Stomach smooth muscle (tissue), 2 donors: ENCODE data around the gene ADM5.

ENCODE experiments used
- H3K27ac ChIP-seq: one replicate; pipeline ENCODE4 v1.7.0; 2013; ENCODE audit warnings: mild to moderate bottlenecking, low read length, inconsistent platforms
- H3K27me3 ChIP-seq, 2 donors: one replicate each; pipeline ENCODE4 v1.7.0; 2013; ENCODE audit warnings: low read length in 2 of 2; ENCODE audit not compliant: insufficient read depth in 2 of 2, control insufficient read depth in 1 of 2
- H3K36me3 ChIP-seq, 2 donors: one replicate each; pipeline ENCODE4 v1.7.0; 2013; ENCODE audit warnings: low read length in 2 of 2; ENCODE audit not compliant: control insufficient read depth in 2 of 2, insufficient read depth in 2 of 2
- H3K4me1 ChIP-seq: one replicate; pipeline ENCODE4 v1.7.0; 2013; ENCODE audit warnings: low read length; ENCODE audit not compliant: control insufficient read depth, insufficient read depth
- H3K4me3 ChIP-seq, 2 donors: one replicate each; pipeline ENCODE4 v1.7.0; 2013; ENCODE audit warnings: low read length in 2 of 2
- H3K9ac ChIP-seq, 2 donors: one replicate each; pipeline ENCODE4 v1.7.0; 2013; ENCODE audit warnings: low read length in 2 of 2, mild to moderate bottlenecking in 1 of 2
- H3K9me3 ChIP-seq, 2 donors: one replicate each; pipeline ENCODE4 v1.7.0; 2013; ENCODE audit warnings: low read length in 2 of 2; ENCODE audit not compliant: control insufficient read depth in 2 of 2
- donor health status: healthy.
- donor health status: Pancreatic carcinoma.

ADM5 gene

GRCh38 chr19:49683814-49684250, 5.6 kb upstream of the ADM5 start:
- Histone ChIP-seq H3K4me1 (peaks cover 20% of the 10 kb centered on the region), H3K4me3 (no peak overlapping the region), H3K9me3 (no peaks in the 10 kb centered on the region), H3K36me3 (peaks cover 39 to 46% of the 10 kb centered on the region in 2 donors), H3K27me3 (peaks cover 0 to 1% of the 10 kb centered on the region in 2 donors), H3K9ac (no peak overlapping the region), H3K27ac (no peak overlapping the region)

DNA sequence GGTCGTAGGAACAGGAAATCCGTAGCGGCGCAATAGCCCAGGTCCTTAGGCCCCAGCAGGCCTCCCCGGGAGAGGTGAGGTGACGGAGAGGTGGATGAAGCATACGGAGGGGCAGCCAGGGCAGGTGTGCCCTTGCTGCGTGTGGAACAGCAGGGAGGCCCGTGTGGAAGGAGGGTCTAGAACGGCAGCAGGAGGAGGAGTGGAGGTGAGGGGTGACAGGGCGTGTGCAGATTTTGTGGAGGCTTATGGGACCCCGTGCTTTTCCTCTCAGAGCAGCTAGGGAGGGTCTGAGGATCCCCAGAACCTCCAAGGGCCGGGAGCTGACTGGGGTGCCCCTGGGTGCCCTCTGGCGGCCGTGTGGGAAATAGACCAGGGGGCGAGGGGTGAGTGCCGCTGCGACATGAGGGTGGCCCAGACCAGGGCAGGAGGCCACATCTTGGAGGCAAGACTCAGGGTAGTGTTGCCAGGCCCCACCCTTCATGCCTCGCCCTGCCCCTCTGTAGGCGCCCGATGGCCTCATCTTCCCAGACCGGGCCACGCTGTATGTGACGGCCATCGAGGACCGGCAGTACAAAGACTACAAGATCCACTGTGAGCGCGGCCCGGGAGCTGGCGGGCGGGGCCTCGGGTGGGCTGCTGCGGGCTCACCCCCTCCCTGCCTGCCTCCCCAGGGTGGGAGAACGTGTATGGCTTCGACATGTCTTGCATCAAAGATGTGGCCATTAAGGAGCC, 5.0 kb upstream of the ADM5 start:
- no peak overlapping the region for H3K4me3 ChIP-seq
- H3K36me3 ChIP-seq, result peaks cover 39 to 46% of the 10 kb centered on the region in 2 donors
- H3K27me3 ChIP-seq, result peaks cover 4 to 7% of the 10 kb centered on the region in 2 donors
- no peak overlapping the region for H3K27ac ChIP-seq
- H3K9me3 ChIP-seq, result no peaks in the 10 kb centered on the region
- no peak overlapping the region for H3K9ac ChIP-seq
- H3K4me1 ChIP-seq, result peaks cover 17% of the 10 kb centered on the region

DNA sequence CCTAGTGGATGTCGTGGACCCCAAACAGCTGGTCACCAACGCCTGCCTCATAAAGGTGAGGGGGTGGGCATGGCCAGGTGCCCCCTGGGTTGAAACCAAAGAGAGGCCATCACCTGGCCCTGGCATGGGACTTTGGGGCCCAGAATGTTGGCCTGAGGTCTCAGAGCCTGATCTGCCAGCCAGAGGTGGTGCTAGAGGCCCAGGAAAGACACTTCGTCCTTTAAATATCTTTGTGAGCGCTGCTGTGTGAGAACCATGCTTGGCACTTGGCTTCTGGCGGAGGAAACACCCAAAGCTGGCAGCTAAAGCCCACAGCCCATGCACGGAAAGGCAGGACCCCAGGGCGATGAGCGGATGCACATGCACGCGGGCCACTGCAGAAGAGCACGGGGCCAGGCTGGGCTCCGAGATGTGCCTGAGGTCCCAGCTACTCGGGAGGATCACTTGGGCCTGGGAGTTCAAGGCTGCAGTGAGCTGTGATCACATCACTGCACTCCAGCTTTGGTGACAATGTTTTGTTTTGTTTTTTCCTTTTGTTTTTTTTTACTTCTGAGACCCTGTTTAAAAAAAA, 4.3 kb upstream of the ADM5 start:
- Histone ChIP-seq H3K4me1 (peaks cover 20% of the 10 kb centered on the region), H3K27ac (no peak overlapping the region), H3K4me3 (no peak overlapping the region), H3K9ac (no peak overlapping the region), H3K9me3 (no peaks in the 10 kb centered on the region), H3K27me3 (peaks cover 7 to 14% of the 10 kb centered on the region in 2 donors), H3K36me3 (peaks cover 39 to 46% of the 10 kb centered on the region in 2 donors)

DNA sequence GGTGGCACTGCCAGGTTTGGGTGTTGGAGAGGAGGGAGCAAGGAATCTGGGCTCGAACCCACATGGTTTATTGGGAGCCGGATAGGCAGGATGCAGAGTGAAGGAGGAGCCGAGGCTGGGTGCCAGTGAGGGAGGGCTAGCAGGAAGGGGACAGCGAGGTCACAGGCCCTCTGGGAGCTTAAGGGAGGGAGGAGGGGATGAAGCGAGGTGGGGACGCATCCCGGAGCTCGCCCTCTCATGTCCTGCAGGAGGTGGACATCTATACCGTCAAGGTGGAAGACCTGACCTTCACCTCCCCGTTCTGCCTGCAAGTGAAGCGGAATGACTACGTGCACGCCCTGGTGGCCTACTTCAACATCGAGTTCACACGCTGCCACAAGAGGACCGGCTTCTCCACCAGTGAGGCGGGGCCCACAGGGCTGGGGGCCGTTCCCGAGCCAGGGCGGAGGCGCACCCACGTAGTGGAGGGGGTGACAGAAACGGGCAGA, 3.5 kb upstream of the ADM5 start:
- H3K4me3 ChIP-seq, result no peak overlapping the region
- no peaks in the 10 kb centered on the region for H3K9me3 ChIP-seq
- H3K4me1 ChIP-seq, result peaks cover 20% of the 10 kb centered on the region
- no peak overlapping the region for H3K9ac ChIP-seq
- peaks cover 39 to 46% of the 10 kb centered on the region in 2 donors for H3K36me3 ChIP-seq
- H3K27me3 ChIP-seq, result peaks cover 10 to 20% of the 10 kb centered on the region in 2 donors
- H3K27ac ChIP-seq, result no peak overlapping the region

GRCh38 chr19:49686503-49687088, 2.8 kb upstream of the ADM5 start:
- peaks cover 23% of the 10 kb centered on the region for H3K4me1 ChIP-seq
- no peaks in the 10 kb centered on the region for H3K9me3 ChIP-seq
- no peak overlapping the region for H3K4me3 ChIP-seq
- H3K27me3 ChIP-seq, result peaks cover 10 to 21% of the 10 kb centered on the region in 2 donors
- no peak overlapping the region for H3K27ac ChIP-seq
- peaks cover 39 to 46% of the 10 kb centered on the region in 2 donors for H3K36me3 ChIP-seq
- no peak overlapping the region for H3K9ac ChIP-seq

DNA sequence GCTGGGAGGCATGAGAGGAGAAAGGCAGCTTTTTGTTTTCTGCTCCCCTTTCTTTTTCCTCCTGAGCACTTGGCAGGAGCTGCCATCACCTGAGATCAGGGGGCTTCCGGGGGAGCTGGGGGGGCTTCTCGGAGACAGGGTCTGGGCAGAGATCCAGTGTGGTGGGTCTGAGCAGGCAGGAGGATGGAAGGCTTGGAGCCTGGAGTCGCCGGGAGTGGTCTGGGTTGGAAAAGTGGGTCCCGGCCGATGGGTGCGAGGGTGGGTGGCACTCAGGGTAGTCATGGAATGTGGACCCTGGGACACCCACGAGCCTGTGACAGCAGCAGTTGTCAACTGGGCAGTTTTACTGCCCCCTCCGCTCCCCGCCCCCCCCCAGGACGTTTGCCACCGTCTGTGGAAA, 2.2 kb upstream of the ADM5 start:
- no peak overlapping the region for H3K27ac ChIP-seq

GRCh38 chr19:49687566-49688316, 1.7 kb upstream of the ADM5 start:
- Histone ChIP-seq H3K27me3 (peaks cover 10 to 22% of the 10 kb centered on the region in 2 donors), H3K4me1 (peaks cover 25% of the 10 kb centered on the region), H3K4me3 (no peak overlapping the region)

More for the DNA sequence above, 2.2 kb upstream of the ADM5 start:
- peaks cover 25% of the 10 kb centered on the region for H3K4me1 ChIP-seq
- peaks cover 33 to 41% of the 10 kb centered on the region in 2 donors for H3K36me3 ChIP-seq
- H3K27me3 ChIP-seq, result peaks cover 10 to 22% of the 10 kb centered on the region in 2 donors
- H3K9me3 ChIP-seq, result no peaks in the 10 kb centered on the region
- no peak overlapping the region for H3K9ac ChIP-seq
- no peak overlapping the region for H3K4me3 ChIP-seq

GRCh38 chr19:49688531-49689132, 762 bp upstream of the ADM5 start:
- H3K27me3 ChIP-seq, result peaks cover 10 to 22% of the 10 kb centered on the region in 2 donors
- no peaks in the 10 kb centered on the region for H3K9me3 ChIP-seq
- no peak overlapping the region for H3K27ac ChIP-seq
- H3K4me3 ChIP-seq, result peak overlapping the region in 1 of 2 donors; percentile 79
- H3K36me3 ChIP-seq, result peaks cover 27 to 31% of the 10 kb centered on the region in 2 donors
- no peak overlapping the region for H3K9ac ChIP-seq
- peaks cover 25% of the 10 kb centered on the region for H3K4me1 ChIP-seq

More at GRCh38 chr19:49687566-49688316, 1.7 kb upstream of the ADM5 start:
- Histone ChIP-seq H3K27ac (no peak overlapping the region), H3K9me3 (no peaks in the 10 kb centered on the region), H3K36me3 (peaks cover 28 to 37% of the 10 kb centered on the region in 2 donors), H3K9ac (no peak overlapping the region)

DNA sequence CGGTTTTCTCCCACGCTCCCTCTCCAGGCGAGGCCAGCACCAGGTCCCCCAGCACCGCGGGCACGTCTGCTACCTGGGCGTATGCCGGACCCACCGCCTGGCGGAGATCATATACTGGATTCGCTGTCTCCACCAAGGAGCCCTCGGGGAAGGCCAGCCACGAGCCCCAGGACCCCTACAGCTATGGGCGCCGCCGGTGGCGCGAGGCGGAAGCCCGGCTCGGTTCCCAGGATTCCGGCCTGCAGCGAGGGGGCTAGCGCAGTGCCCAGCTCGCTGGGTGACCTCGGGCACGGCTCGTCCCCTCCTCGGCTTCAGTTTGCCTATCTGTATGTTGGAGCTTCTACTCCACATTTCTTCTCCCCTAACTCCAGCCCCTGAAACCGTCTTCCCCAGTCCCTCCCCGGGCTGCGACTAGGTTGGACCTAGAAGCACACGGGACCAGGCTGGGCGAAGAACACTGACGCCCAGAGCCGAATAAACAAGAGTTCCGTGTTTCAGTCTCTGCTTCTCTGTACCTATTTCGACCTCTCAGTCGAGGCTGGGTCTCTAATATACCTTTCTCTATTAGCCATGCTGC, 773 bp downstream of the ADM5 start:
- peak overlapping the region; percentile 65 to 79 for H3K4me3 ChIP-seq

More for the DNA sequence above, 773 bp downstream of the ADM5 start:
- H3K9me3 ChIP-seq, result no peaks in the 10 kb centered on the region
- H3K9ac ChIP-seq, result peak overlapping the region; percentile 35 to 51
- H3K27ac ChIP-seq, result peak overlapping the region; percentile 31
- H3K4me1 ChIP-seq, result peaks cover 25% of the 10 kb centered on the region
- H3K36me3 ChIP-seq, result peaks cover 13 to 17% of the 10 kb centered on the region in 2 donors
- peaks cover 10 to 22% of the 10 kb centered on the region in 2 donors for H3K27me3 ChIP-seq
